ENCODE measurements around the gene ZMIZ1.

The ZMIZ1 gene

DNA sequence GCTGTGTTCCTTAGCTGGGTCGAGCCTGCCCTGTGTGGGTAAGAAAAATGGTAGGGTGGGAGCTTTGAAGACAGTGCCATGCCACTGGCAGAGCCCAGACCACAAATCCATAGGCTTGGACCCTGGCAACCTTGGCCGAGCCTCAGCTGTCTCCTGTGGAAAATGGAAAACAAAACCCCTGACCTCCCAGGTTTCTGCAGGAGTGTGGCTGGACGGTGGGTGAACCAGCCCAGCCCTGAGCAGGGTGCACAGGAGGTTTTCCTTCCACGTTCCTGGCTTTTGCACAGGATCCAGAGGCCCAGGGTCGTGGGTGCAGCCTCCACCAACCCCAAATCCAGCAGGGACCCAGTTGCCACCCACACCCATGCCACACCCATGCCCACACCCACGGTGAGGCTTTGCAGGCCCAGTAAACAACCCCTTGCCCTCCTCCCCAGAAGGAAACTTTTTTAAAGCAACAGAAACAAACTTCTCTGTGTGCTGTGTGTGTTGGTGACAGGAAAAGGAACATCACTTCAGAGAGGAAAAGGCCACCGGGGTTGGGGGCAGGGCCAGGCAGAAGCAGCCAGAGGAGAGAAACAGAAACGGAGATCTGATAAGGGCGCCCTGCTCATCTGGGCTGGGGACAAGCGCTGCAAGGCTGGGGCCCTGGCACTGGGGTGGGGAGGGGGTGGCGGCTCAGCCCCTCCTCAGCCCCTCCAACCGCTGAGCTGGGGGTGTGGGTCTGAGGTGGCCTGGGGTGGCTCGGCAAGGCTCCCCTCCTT is 20.7 kb upstream of the ZMIZ1 start:
- no peak overlapping the region for H3K4me3 ChIP-seq (ENCODE audit: control insufficient read depth, low read depth, low read length)
- TF ChIP-seq, protein P1, sequence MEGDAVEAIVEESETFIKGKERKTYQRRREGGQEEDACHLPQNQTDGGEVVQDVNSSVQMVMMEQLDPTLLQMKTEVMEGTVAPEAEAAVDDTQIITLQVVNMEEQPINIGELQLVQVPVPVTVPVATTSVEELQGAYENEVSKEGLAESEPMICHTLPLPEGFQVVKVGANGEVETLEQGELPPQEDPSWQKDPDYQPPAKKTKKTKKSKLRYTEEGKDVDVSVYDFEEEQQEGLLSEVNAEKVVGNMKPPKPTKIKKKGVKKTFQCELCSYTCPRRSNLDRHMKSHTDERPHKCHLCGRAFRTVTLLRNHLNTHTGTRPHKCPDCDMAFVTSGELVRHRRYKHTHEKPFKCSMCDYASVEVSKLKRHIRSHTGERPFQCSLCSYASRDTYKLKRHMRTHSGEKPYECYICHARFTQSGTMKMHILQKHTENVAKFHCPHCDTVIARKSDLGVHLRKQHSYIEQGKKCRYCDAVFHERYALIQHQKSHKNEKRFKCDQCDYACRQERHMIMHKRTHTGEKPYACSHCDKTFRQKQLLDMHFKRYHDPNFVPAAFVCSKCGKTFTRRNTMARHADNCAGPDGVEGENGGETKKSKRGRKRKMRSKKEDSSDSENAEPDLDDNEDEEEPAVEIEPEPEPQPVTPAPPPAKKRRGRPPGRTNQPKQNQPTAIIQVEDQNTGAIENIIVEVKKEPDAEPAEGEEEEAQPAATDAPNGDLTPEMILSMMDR (conservative IDR thresholded peaks at IDR 0.05; ENCODE audit: control insufficient read depth, insufficient read depth, low read depth, low read length), result no peak
- DNase-seq (ENCODE audit: low read depth), result no peak

- TF ChIP-seq, protein P1 (conservative IDR thresholded peaks at IDR 0.05; ENCODE audit: control insufficient read depth, insufficient read depth, low read depth, low read length), result no peak
- H3K4me3 ChIP-seq (ENCODE audit: control insufficient read depth, low read depth, low read length), result no peak overlapping the region
- no peak for DNase-seq (ENCODE audit: low read depth)
These were observed 19.9 kb upstream of the ZMIZ1 start for GRCh38 chr10:79048639-79049550.

DNA sequence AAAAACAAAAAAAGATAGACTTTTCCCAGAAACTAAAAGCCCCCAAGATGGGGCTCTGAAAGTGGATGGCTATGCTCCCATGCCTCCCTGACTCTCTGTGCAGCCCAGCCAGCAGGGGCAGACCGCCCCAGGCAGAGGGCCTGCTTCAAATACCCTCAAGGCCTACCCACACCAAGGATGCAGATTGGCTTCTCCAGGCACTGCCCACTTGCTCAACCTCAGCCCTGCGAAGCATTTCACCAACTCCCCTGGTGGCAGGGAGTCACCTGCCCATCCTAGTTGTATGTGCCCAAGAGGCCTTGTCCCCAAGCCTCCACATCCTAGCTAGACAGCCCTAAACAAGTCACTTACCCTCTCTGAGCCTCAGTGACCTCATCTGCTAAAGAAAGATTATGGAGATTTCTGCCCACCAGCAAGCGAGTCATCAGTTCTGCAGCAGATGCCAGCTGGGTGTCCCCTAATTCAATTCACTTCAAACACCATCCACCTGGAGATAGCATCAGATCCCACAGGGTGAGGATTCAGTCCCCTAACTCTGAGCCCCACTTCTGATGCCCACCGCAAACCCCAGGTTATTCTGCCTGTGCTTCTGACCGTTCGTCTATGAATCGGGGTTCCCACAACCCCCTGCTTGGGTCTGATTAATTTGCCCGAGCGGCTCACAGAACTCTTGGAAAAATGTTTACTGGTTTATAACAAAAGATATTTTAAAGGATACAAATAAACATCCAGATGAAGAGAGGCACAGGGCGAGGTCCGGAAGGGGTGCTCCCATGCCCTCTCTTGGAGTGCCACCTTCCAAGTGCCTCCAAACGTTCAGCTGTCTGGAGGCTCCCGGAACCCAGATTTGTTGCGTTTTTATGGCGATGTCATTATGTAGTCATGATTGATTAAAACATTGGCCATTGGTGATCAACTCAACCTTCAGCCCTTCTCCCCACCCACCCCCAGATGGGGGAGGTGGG is 18.6 kb upstream of the ZMIZ1 start:
- DNase-seq (ENCODE audit: low read depth), result no peak
- no peak overlapping the region for H3K4me3 ChIP-seq (ENCODE audit: control insufficient read depth, low read depth, low read length)
- TF ChIP-seq, protein P1 (conservative IDR thresholded peaks at IDR 0.05; ENCODE audit: control insufficient read depth, insufficient read depth, low read depth, low read length), result no peak

- DNase-seq (ENCODE audit: low read depth), result no peak
- TF ChIP-seq, protein P1 (conservative IDR thresholded peaks at IDR 0.05; ENCODE audit: control insufficient read depth, insufficient read depth, low read depth, low read length), result no peak
- no peak overlapping the region for H3K4me3 ChIP-seq (ENCODE audit: control insufficient read depth, low read depth, low read length)
These were observed 17.7 kb upstream of the ZMIZ1 start for GRCh38 chr10:79050896-79051555.

GRCh38 chr10:79051766-79052165 is 17.0 kb upstream of the ZMIZ1 start:
- DNase-seq (ENCODE audit: low read depth), result no peak
- H3K4me3 ChIP-seq (ENCODE audit: control insufficient read depth, low read depth, low read length), result no peak overlapping the region
- TF ChIP-seq, protein P1 (conservative IDR thresholded peaks at IDR 0.05; ENCODE audit: control insufficient read depth, insufficient read depth, low read depth, low read length), result no peak
